Neuronal stem cell (in vitro differentiated cells): ENCODE measurements around the gene RHBG.

ENCODE experiments used
- DNase-seq: peaks from one replicate; pipeline ENCODE4 v3.0.0-alpha.2; 2013; ENCODE audit warnings: low spot score
- H2AFZ ChIP-seq: one replicate; pipeline ENCODE4 v1.6.1; 2013; ENCODE audit warnings: mild to moderate bottlenecking, low read length, inconsistent platforms
- H2AK5ac ChIP-seq: 2 replicates; pipeline ENCODE4 v1.6.1; 2013; ENCODE audit warnings: low read depth, mild to moderate bottlenecking, inconsistent platforms, low read length, moderate library complexity, mixed read lengths
- H2BK120ac ChIP-seq: 2 replicates; pipeline ENCODE4 v1.6.1; 2013; ENCODE audit warnings: low read depth, mild to moderate bottlenecking, inconsistent platforms, low read length, moderate library complexity, mixed read lengths
- H2BK12ac ChIP-seq: one replicate; pipeline ENCODE4 v1.6.1; 2013; ENCODE audit warnings: low read length, inconsistent platforms
- H2BK15ac ChIP-seq: 2 replicates; pipeline ENCODE4 v1.6.1; 2013; ENCODE audit warnings: mild to moderate bottlenecking, low read length, inconsistent platforms, mixed read lengths
- H2BK5ac ChIP-seq: one replicate; pipeline ENCODE4 v1.6.1; 2013; ENCODE audit warnings: inconsistent platforms, mild to moderate bottlenecking, low read length, moderate library complexity
- H3K14ac ChIP-seq: one replicate; pipeline ENCODE4 v1.6.1; 2013; ENCODE audit warnings: low read length, inconsistent platforms
- H3K18ac ChIP-seq: 2 replicates; pipeline ENCODE4 v1.6.1; 2013; ENCODE audit warnings: low read length, inconsistent platforms
- H3K23ac ChIP-seq: 2 replicates; pipeline ENCODE4 v1.6.1; 2013; ENCODE audit warnings: low read depth, mild to moderate bottlenecking, mixed read lengths, low read length, inconsistent platforms; ENCODE audit not compliant: poor library complexity
- H3K27ac ChIP-seq: replicated peaks from 3 replicates; pipeline ENCODE4 v1.5.1; 2013; ENCODE audit warnings: low read length, inconsistent platforms
- H3K27me3 ChIP-seq, 3 experiments: 2 replicates each; pipeline ENCODE4 v1.6.1; 2013; ENCODE audit warnings: low read length in 3 of 3, mild to moderate bottlenecking in 2 of 3, inconsistent platforms in 1 of 3, low read depth in 1 of 3, mixed read lengths in 1 of 3, moderate library complexity in 1 of 3; ENCODE audit not compliant: control insufficient read depth in 3 of 3, insufficient read depth in 3 of 3
- H3K36me3 ChIP-seq, 2 donors: replicated peaks in 1 of 2; 2 replicates each; pipeline ENCODE4 v1.6.1; 2013; ENCODE audit warnings: low read length in 2 of 2; ENCODE audit not compliant: control insufficient read depth in 2 of 2, insufficient read depth in 2 of 2
- H3K4ac ChIP-seq: 2 replicates; pipeline ENCODE4 v1.6.1; 2013; ENCODE audit warnings: inconsistent platforms, mild to moderate bottlenecking, low read length, moderate library complexity
- H3K4me1 ChIP-seq, 2 donors: 1 replicate in 1 of 2; 2 replicates in 1 of 2; pipeline ENCODE4 v1.6.1; 2013; ENCODE audit warnings: low read length in 2 of 2, low read depth in 1 of 2; ENCODE audit not compliant: control insufficient read depth in 2 of 2, insufficient read depth in 1 of 2
- H3K4me2 ChIP-seq: one replicate; pipeline ENCODE4 v1.6.1; 2013; ENCODE audit warnings: mild to moderate bottlenecking, low read length, inconsistent platforms; ENCODE audit not compliant: insufficient read depth, poor library complexity, severe bottlenecking
- H3K4me3 ChIP-seq, 2 donors: 2 replicates each; pipeline ENCODE4 v1.5.1; 2013; ENCODE audit warnings: low read length in 2 of 2, mild to moderate bottlenecking in 2 of 2, inconsistent platforms in 1 of 2, moderate library complexity in 1 of 2
- H3K79me1 ChIP-seq: one replicate; pipeline ENCODE4 v1.6.1; 2013; ENCODE audit warnings: low read depth, mild to moderate bottlenecking, inconsistent platforms, low read length, moderate library complexity
- H3K9ac ChIP-seq: one replicate; pipeline ENCODE4 v1.6.1; 2013; ENCODE audit warnings: mild to moderate bottlenecking, low read depth, low read length, inconsistent platforms; ENCODE audit not compliant: poor library complexity
- H3K9me3 ChIP-seq, 2 donors: replicated peaks in 1 of 2; 2 replicates each; pipeline versions ENCODE3 to v1.6.1; 2013; ENCODE audit warnings: low read length in 2 of 2, mild to moderate bottlenecking in 2 of 2, inconsistent platforms in 1 of 2, low read depth in 1 of 2, mixed read lengths in 1 of 2, moderate library complexity in 1 of 2; ENCODE audit not compliant: control insufficient read depth in 2 of 2, insufficient read depth in 1 of 2
- H4K8ac ChIP-seq: one replicate; pipeline ENCODE4 v1.6.1; 2013; ENCODE audit warnings: low read depth, mild to moderate bottlenecking, inconsistent platforms, low read length, moderate library complexity
- H4K91ac ChIP-seq: one replicate; pipeline ENCODE4 v1.6.1; 2013; ENCODE audit warnings: low read length, low read depth, mild to moderate bottlenecking, inconsistent platforms; ENCODE audit not compliant: poor library complexity
- WGBS, 2 donors: extraction: QIAGEN DNeasy Blood & Tissue Kit; methylation state at CpG; one replicate each; pipeline ENCODE4 v1.1.7; 2013; ENCODE audit warnings: missing lambda C conversion rate in 2 of 2, mixed read lengths in 1 of 2; ENCODE audit not compliant: insufficient read length in 2 of 2, insufficient replicate concordance in 1 of 2; ENCODE audit errors: extremely low coverage in 2 of 2; 5-methylcytosine and 5-hydroxymethylcytosine counted together

The RHBG gene

DNA sequence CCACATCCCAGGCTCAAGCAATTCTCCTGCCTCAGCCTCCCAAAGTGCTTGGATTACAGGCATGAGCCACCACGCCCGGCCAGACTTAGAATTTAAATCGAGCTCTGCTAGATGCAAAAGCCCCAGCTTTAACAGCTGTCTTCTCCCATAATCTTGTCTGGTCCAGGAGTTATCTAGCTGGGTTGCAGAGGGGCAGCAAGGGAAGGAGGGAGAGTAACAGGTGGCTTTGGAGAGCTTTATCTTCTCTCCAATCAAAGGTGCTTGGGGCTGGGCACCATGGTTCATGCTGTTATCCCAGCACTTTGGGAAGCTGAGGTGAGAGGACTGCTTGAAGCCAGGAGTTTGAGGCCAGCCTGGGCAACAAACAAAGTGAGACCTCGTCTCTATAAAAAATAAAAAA is 3.9 kb downstream of the RHBG start:
- peaks cover 4 to 66% (median 34%) of the 10 kb centered on the region in 3 experiments for H3K27me3 ChIP-seq

DNA sequence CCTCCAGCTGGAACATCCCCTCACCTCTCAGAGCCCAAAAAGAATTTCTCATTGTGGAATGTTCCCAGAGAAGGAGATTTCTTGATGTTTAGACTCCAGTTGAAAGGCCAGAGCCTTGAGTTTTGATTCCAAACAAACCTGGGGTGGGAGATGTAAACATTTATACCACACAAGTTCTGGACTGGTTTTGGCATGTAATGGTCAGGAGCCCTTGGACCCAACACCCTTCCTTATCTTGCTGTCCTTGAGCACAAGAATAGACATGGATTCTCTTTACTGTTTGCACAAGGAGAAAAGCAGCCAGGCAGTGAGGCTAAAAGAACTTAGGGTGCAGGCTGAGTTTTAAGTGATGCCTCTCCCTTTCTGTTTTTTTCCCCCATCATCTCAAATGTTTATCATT is 4.5 kb downstream of the RHBG start:
- peaks cover 3 to 4% of the 10 kb centered on the region in 2 donors for H3K4me1 ChIP-seq
- DNase-seq: no peak
- no peak overlapping the region for H3K14ac ChIP-seq
- no peak overlapping the region for H2AK5ac ChIP-seq
- H3K27ac ChIP-seq: no peak overlapping the region
- H3K36me3 ChIP-seq: no peaks in the 10 kb centered on the region
- no peak overlapping the region for H2BK12ac ChIP-seq
- no peak overlapping the region for H3K4me3 ChIP-seq
- no peak overlapping the region for H4K91ac ChIP-seq
- H3K23ac ChIP-seq: no peak overlapping the region
- no peak overlapping the region for H2BK120ac ChIP-seq
- no peak overlapping the region for H3K18ac ChIP-seq
- H3K9ac ChIP-seq: no peak overlapping the region
- H2BK5ac ChIP-seq: no peak overlapping the region
- H3K9me3 ChIP-seq: no peaks in the 10 kb centered on the region
- no peak overlapping the region for H3K4me2 ChIP-seq
- no peak overlapping the region for H2AFZ ChIP-seq
- no peak overlapping the region for H3K4ac ChIP-seq
- no peak overlapping the region for H2BK15ac ChIP-seq
- no peaks in the 10 kb centered on the region for H3K79me1 ChIP-seq
- no peak overlapping the region for H4K8ac ChIP-seq
- peaks cover 4 to 59% (median 34%) of the 10 kb centered on the region in 3 experiments for H3K27me3 ChIP-seq

More for the DNA sequence above, 3.9 kb downstream of the RHBG start:
- Histone ChIP-seq H2AFZ (no peak overlapping the region), H3K4ac (no peak overlapping the region), H4K8ac (no peak overlapping the region), H3K79me1 (no peaks in the 10 kb centered on the region), H2BK15ac (no peak overlapping the region), H2AK5ac (no peak overlapping the region), H4K91ac (no peak overlapping the region), H3K9ac (no peak overlapping the region), H3K36me3 (no peaks in the 10 kb centered on the region), H3K27ac (no peak overlapping the region), H3K4me2 (no peak overlapping the region), H2BK12ac (no peak overlapping the region), H2BK5ac (no peak overlapping the region), H3K9me3 (no peaks in the 10 kb centered on the region), H3K4me3 (no peak overlapping the region), H3K4me1 (peaks cover 3 to 4% of the 10 kb centered on the region in 2 donors), H3K23ac (no peak overlapping the region), H3K14ac (no peak overlapping the region), H3K18ac (no peak overlapping the region), H2BK120ac (no peak overlapping the region)
- no peak for DNase-seq
- no CpG with 5 or more reads among the region's 4 CpGs for WGBS, 2 donors

DNA sequence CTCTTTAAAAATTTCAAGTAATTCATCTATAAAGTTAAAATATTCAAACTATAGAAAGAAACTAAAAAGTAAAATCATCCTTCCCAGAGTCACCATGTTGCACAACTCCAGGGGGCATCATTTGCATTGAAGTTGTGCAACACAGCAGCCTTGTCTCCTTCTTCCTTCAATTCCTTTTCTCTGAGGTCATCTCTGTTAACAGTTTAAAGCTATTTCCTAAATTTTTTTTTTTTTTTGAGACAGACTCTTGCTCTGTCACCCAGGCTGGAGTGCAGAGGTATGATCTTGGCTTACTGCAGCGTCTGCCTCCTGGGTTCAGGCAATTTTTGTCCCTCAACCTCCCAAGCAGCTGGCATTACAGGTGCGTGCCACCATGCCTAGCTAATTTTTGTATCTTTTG is 7.1 kb downstream of the RHBG start:
- no peak overlapping the region for H4K8ac ChIP-seq
- H3K9me3 ChIP-seq: no peaks in the 10 kb centered on the region
- no peak overlapping the region for H3K18ac ChIP-seq
- H2AFZ ChIP-seq: no peak overlapping the region
- H3K4ac ChIP-seq: no peak overlapping the region
- no peak overlapping the region for H3K9ac ChIP-seq
- DNase-seq: no peak
- H3K4me2 ChIP-seq: no peak overlapping the region
- no peak overlapping the region for H3K4me3 ChIP-seq
- no peak overlapping the region for H3K27ac ChIP-seq
- H3K14ac ChIP-seq: no peak overlapping the region
- no peak overlapping the region for H2BK5ac ChIP-seq
- no peak overlapping the region for H2AK5ac ChIP-seq
- peaks cover 0 to 2% of the 10 kb centered on the region in 2 donors for H3K4me1 ChIP-seq
- no peak overlapping the region for H2BK120ac ChIP-seq
- peaks cover 0 to 49% (median 18%) of the 10 kb centered on the region in 3 experiments for H3K27me3 ChIP-seq
- H2BK15ac ChIP-seq: no peak overlapping the region
- H2BK12ac ChIP-seq: no peak overlapping the region
- H3K79me1 ChIP-seq: no peaks in the 10 kb centered on the region
- no CpG with 5 or more reads among the region's 2 CpGs for WGBS, 2 donors
- no peak overlapping the region for H3K23ac ChIP-seq
- no peaks in the 10 kb centered on the region for H3K36me3 ChIP-seq
- H4K91ac ChIP-seq: no peak overlapping the region

DNA sequence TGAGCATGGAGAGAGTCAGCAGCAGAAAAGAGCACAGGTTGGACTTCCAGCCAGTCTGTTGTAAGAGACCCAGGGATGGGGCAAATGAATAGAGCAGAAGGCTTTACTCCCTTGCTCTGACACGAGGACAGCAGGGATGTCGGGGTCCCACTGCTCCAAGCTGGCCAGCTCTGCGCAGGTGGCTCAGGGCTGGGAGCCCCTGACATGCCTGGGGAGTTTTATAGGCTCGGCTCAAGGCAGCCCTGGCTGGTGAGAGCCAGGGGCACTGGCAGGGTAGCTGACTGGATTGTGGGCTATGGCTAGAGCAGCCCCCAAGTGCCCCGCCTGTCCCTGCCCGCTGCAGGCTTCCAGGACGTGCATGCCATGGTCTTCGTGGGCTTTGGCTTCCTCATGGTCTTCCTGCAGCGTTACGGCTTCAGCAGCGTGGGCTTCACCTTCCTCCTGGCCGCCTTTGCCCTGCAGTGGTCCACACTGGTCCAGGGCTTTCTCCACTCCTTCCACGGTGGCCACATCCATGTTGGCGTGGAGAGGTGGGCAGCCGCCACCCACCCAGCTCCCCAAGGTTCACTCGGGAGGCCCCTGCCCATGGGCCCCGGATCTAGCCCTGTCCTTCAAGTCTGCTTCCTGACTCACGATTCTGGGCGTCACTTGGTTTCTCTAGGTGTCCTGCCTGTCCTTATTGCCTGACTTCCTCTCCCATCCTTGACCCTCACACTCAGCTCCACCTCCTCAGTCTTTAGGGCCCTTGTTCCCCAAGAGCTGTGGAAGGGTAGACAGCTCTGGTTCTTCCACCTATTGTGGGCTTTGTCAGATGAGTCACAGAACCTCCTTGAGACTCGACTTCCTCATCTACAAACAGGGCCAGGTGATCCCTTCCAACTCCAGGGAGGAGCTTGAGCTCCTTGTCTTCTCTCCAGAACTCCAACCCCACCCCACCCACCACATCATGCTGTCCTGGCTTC is 8.2 kb downstream of the RHBG start:
- no CpG with 5 or more reads among the region's 20 CpGs for WGBS, 2 donors
- Histone ChIP-seq H3K79me1 (no peaks in the 10 kb centered on the region), H2BK120ac (no peak overlapping the region), H3K9me3 (no peaks in the 10 kb centered on the region), H2AFZ (no peak overlapping the region), H3K4me1 (peaks cover 0 to 2% of the 10 kb centered on the region in 2 donors), H3K14ac (no peak overlapping the region), H3K9ac (no peak overlapping the region), H4K8ac (no peak overlapping the region), H3K4ac (no peak overlapping the region), H2AK5ac (peak overlapping the region; percentile 5), H2BK5ac (no peak overlapping the region), H2BK15ac (no peak overlapping the region), H3K23ac (no peak overlapping the region), H4K91ac (no peak overlapping the region), H3K36me3 (no peaks in the 10 kb centered on the region), H3K27me3 (peaks cover 0 to 53% (median 15%) of the 10 kb centered on the region in 3 experiments), H3K4me2 (no peak overlapping the region), H3K18ac (peak overlapping the region; percentile 78), H3K4me3 (no peak overlapping the region), H2BK12ac (no peak overlapping the region), H3K27ac (no peak overlapping the region)
- no peak for DNase-seq
